ENCODE results near the gene CHRNA9.
"Not testable (repeated sequence)": the region's sequence is repeated elsewhere in the genome, so short reads cannot be mapped to it uniquely, and the experiment has no call there.

CHRNA9 gene

DNA sequence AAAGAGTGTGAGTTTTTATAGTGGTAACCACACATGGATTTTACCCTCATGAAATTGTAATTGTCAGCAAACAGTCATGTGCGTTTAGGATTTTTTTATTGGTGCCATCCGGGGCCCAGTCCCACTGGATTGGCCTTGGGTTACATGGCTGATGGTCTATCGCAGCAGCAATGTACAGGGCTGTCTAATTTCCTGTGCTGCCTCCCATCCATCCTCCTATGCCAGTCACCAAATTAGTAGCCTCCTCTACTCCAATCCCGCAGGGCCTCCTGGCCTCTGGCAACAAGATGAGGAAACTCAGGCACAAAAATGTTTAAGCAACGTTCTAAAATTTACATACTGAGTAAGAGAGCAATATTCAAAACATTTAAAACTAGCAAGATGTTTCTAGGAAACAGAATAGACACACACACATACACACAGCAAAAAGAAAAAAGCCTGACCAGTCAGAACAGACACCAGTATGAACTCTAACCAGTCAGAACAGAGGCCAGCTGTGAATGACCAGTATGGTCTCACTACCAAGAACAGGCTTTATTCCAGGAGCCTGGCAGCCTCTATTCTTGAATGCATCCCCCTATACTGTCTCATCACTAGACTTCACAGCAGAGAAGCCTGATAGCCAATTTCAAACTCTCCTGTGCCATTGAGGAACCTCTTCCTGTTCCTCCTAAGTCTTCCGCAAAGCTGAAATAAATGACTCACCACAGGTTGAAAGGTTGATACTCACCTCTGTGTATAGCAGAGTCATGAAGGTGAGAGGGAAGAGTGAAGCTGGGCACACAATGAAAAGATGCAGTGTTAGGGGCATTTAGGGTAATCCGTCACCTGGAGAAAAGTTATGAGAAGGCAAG is 42.6 kb downstream of the CHRNA9 start:
- in situ Hi-C loops (cut with MboI; ENCODE audit: low sequenced_read_pairs), result no loop called here

DNA sequence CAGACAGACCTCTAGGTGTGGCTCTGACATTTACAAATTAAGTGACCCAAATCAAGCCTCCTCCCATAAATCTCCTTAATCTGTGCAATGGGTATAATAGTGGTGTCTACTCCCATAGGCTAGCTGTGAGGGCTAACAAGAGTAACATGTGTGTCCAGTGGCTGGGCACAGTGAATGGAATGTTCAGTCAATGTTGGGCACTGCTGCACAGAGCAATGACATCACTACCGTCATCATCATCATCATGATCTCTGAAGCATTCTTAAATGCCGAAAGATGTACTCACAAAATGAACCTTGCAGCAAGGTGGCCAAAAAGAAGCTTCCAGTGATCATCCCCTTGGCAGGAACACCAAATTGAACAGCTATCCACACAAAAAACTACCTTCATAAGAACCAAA is 43.5 kb downstream of the CHRNA9 start:
- in situ Hi-C loops (cut with MboI; ENCODE audit: low sequenced_read_pairs), result no loop called here

DNA sequence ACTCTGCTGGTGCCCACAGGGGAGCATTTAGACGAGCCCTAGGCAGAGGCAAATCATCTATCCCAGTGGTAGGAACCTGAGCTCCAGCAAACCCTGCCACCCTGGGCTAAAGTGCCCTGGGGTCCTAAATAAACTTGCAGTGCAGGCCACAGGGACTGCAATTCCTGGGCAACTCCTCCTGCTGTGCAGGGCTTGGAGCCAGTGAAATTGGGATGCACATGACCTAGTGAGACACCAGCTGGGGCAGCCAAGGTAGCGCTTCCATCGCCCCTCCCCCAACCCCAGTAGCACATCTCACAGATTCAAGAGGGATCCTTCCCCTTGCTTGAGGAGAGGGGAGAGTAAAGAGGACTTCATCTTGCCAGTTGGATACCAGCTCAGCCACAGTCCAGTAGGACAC is 44.1 kb downstream of the CHRNA9 start:
- in situ Hi-C loops (cut with MboI; ENCODE audit: low sequenced_read_pairs), result no loop called here

DNA sequence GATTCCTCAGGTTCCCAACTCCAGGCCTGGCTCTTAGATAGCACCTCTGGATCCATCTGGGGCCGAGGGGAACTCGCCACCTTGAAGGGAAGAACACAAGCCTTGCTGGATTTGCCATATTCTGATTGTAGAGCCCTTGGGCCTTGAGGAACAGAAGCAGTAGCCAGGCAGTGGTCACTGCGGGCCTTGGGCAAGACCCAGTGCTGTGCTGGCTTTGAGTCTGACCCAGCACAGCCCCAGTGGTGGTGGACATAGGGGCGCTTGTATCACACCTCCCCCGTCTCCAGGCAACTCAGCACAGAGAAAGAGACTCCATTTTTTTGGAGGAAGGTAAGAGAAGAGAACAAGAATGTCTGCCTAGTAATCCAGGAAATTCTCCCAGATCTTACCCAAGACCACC is 45.5 kb downstream of the CHRNA9 start:
- in situ Hi-C loops (cut with MboI; ENCODE audit: low sequenced_read_pairs), result no loop called here

DNA sequence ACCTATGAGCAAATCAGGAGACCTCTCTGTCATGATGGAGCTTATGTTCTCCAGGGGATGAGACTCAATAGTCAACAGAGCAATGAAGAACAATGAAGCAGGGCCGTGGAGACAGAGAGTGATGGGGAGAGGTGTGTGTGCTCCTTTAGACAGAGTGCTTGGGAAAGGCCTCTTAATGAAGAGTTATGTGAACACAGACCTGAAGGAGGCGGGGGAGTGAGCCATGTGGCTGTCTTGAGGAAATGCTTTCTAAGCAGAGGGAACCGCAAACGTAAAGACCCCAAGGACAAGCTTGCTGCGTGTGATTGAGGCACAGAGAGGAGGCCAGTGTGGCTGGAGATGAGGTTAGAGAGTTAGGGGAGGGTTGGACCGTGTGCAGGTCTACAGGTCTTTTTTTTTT is 53.1 kb downstream of the CHRNA9 start:
- in situ Hi-C loops (cut with MboI; ENCODE audit: low sequenced_read_pairs), result no loop called here

DNA sequence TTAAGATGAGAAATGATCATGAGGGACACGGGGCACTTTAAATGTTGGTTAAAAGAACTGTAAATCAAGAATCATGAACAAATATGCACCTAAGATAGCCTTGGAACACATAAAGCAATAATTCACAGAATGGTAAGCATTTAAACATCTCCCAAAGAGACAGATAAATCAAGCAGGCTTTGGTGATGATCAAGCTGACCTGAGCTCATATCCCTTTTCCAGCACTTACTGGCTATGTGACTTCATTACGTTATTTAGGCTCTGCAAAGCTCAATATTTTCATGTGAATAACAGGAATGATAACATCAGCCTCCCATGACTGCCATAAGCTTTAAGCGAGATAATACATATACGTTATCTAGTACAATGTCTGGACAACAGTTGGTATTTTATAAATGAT is 54.9 kb downstream of the CHRNA9 start:
- in situ Hi-C loops (cut with MboI; ENCODE audit: low sequenced_read_pairs), result no loop called here

DNA sequence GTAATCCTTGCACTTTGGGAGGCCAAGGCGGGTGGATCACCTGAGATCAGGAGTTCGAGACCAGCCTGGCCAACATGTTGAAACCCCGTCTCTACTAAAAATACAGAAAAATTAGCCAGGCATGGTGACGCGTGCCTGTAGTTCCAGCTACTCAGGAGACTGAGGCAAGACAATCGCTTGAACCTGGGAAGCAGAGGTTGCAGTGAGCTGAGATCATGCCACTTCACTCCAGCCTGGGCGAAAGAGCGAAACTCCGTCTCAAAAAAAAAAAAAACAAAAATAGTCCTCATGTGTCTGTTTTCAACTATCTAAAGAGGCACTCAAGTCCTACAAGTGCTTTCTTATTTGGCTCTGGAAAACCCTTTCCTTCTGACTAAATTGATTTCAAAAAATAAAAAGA is 57.1 kb downstream of the CHRNA9 start:
- in situ Hi-C loops (cut with MboI; ENCODE audit: low sequenced_read_pairs), result not testable (repeated sequence)

DNA sequence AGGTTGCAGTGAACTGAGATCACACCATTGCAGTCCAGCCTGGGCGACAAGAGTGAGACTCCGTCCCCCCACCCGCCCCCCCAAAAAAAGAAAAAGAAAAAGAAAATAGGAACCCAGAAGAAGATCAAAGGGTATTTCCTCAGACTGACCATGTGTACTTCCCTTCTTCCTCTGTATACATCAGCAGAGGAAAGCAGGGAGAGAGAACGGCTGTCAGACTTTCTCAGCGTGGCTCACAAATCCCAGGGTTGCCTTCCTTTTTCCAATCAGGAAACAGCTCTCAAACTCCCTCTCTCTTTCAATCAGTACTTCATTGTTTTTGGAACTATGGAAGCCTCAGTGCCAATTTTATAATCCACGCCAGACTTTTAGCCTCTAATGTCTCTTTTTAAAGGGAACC is 59.1 kb downstream of the CHRNA9 start:
- in situ Hi-C loops (cut with MboI; ENCODE audit: low sequenced_read_pairs), result no loop called here

DNA sequence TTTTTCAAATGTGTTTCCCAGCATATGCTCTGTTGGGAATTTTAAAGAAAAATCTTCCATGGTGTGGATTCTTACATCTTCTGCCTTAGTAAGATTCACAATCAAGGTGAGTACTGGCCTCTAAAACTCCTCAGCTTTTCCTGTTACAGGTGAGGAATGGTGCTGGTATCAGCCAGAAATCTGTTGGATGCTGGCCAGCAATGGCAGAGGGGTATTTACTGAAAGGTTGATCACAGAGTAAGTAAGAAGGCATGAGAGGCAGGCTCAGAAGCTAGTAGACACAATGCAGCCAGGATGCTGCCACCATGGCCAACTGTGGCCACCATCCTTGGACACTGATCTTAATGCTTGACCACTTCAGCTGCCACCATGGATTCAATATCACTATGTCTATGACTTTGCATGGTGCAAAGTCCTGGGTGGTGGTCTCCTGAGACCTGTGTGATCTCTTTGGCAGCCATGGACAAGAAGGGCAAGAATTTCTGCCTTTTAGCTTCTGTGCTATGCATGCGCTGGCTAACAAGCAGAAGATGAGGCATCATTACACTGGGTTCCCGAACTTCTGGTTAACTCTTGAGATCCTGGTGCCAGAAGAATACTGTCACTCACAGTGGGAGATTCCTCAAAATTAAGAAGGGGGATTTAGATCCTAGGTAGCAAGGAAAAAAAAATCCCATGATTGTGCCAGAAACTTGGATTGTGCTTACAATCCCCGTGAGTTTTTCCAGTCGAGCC is 60.2 kb downstream of the CHRNA9 start:
- in situ Hi-C loops (cut with MboI; ENCODE audit: low sequenced_read_pairs), result no loop called here

DNA sequence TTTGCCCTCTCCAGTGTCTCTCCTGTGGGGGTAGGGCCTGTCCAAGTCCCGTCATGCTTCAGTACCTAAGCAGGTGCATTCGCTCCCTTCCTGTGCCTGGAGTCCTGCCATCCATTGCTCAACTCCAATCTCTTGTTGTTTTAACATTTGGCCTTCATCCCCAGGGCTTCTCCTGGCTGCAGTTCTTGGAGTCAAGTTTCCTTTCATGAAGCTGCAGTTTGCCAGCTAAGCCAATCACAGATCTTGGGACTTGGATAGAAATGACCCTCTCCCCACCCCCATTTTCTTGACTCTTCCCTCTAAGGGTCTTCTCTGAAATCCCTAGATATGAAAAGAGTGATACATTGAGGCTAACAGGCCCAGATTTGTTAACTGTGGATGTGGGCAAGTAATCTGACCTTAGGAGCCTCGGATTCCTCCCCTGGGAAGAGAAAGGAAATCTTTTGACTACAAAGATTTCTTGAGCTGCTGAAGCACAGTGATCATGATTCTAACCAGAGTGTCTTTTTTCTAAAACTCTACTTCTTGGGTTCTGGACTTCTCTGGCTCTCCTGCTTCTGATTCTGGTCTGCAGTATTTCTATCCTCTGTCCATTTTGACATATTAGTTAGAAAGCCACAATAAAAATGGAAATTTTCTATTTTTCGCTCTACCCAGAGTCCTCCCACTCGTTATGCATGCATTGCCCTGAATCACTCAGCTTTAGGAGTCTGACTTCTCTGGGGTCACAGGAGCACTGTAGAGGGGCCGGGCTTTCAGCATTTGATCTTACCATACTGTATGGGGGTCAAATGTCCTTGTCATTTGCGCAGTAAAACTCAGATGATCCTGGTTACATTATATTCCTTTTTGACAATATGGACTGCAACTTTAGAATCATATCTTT is 61.0 kb downstream of the CHRNA9 start:
- in situ Hi-C loops (cut with MboI; ENCODE audit: low sequenced_read_pairs), result no loop called here

DNA sequence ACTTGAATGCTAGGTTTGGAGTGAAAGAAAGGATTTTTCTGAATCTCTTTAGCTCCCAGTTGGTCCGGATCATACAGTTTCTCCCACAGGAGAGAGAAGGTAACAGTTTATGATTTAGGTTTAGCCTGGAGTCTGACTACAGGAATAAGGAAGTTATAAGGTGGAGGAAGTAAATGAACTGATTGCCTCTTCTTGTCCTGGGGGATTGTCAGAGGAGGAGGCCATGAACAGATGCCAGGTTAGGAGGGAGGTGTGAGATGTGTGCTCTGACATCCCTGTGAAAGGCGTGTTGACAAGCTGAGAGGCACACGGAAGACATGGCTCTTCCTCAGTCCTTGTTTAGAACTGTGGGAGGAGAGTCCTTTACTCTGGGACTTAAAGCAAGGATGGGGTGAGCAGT is 64.4 kb downstream of the CHRNA9 start:
- in situ Hi-C loops (cut with MboI; ENCODE audit: low sequenced_read_pairs), result no loop called here

DNA sequence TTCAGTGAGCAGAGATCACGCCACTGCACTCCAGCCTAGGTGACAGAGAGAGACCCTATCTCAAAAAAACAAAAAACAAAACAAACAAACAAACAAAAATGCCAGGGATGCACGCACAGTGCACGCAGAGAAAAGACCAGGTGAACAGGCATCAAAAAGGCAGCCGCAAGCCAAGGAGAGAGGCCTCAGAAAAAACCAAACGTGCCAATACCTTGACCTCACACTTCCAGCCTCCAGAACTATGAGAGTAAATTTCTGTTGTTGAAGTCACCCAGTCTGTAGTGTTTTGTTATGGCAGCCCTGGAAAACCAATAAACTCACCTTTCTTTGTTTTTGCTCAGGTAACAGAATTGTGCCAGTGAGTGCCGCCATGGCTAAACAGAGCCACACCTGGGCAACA is 66.0 kb downstream of the CHRNA9 start:
- in situ Hi-C loops (cut with MboI; ENCODE audit: low sequenced_read_pairs), result no loop called here

DNA sequence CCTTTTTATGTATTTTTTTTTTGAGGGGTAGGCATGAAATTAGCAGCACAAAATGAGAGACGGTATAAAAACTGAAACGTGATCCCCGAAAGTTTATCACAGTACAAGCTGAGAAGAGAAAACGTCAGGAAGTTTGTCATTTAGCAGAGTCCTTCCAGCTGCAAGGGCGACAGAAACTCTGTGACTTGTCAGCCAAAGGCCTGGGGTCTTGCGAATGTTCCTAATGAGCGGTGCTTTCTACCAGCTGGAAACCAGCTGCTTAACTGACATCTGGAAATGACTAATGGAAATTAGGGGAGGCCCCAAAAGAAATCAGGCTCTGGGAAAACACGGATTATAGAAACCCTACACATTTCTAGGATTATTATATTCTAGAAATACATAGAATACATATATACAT is 66.5 kb downstream of the CHRNA9 start:
- in situ Hi-C loops (cut with MboI; ENCODE audit: low sequenced_read_pairs), result no loop called here

DNA sequence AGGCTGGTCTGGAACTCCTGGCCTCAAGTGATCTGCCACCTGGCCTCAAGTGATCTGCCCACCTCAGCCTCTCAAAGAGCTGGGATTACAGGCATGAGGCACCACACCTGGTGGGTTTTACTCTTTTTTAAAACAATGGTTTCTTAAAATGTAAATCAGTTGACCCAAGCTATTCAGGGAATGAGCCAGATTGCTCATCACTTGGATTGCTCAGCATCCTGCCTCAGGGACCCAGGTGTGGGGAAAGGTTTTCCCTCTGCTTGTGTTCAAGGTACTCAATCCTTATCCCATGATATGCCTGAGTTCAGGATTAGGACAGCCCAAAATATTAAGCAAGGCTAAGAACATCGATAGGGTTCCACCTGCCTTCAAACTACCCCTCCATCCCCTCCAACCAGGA is 67.4 kb downstream of the CHRNA9 start:
- in situ Hi-C loops (cut with MboI; ENCODE audit: low sequenced_read_pairs), result no loop called here

DNA sequence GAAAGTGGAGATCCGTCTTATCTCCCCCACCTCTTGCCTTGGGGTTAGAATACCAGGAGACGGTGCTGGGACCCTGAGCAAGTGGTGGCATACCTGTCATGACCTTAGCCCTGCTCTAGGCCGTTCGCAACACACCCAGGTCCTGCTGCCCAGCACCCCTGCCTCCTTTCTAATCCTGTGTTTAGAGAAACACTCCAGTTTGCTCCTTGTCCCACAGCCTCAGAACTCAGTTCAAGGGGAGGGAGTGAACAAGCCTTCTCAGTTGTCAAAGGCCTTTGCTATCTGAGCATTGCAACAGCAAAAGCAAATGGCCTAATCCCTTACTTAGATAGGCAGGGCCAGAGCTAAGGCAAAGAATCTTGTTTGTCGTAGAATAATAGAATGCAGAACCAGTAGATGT is 67.9 kb downstream of the CHRNA9 start:
- in situ Hi-C loops (cut with MboI; ENCODE audit: low sequenced_read_pairs), result no loop called here
